ENCODE measurements around the gene ASAH2. TPM values are rescaled to one million over a fixed set of nuclear protein-coding genes. Genes with fewer than 3 reads are reported as not detected.

The ASAH2 gene
- total RNA-seq: 1 to 10 TPM in 1 of 2 experiments, under 1 TPM in 1; 0.05 to 3.5 TPM

DNA sequence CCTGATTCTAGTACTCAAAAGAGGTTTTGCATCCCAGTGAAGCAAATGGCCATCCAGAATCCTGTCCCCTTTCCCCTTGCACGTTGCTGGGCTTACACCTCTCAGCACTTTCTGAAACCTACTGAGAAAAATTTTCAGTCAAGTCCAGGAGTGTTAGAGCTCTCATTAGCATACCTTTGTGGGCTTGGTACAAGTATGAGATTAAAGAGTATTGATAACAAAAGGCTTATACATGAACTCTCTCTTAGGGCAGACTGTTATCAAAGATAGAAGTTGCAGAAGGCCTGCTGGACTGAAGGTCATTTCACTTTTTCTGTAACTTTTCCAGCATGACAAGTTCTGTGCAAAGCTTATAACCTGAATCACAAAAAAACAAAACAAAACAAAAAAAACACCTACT lies at the start of gene ASAH2:
ASAH2 (minus strand) TSS at position 123 of the 400 bp plus-strand sequence. CDS start 2,906 bp downstream, outside the sequence.
- no peak within 1 kb of the TSS for H3K27ac Mint-ChIP-seq
- peaks cover 22% of the 10 kb centered on the region for H3K27me3 Mint-ChIP-seq
- no peak for ATAC-seq
- ChIA-PET POLR2A (no interaction called here), CTCF (interaction anchor here (0.7 kb wide), 1 partner anchor 9 kb away, joined by 3 read pairs; no protein-coding TSS in a partner anchor)
- intact Hi-C loops (cut with DNase I, micrococcal nuclease): no loop called here
- H3K4me3 Mint-ChIP-seq: no peak within 1 kb of the TSS
- no peaks in the 10 kb centered on the region for H3K36me3 Mint-ChIP-seq (ENCODE audit: low read depth)
- DNase-seq: no peak
- no peaks in the 10 kb centered on the region for H3K9me3 Mint-ChIP-seq (ENCODE audit: low read depth)
- no peaks in the 10 kb centered on the region for H3K4me1 Mint-ChIP-seq

GRCh38 chr10:50299948-50300669 lies 48.8 kb upstream of the ASAH2 start:
- POLR2A ChIA-PET: no interaction called here
- Mint-ChIP-seq H3K4me1 (no peaks in the 10 kb centered on the region), H3K4me3 (no peak overlapping the region), H3K9me3 (ENCODE audit: low read depth) (peaks cover 6% of the 10 kb centered on the region), H3K27me3 (no peaks in the 10 kb centered on the region), H3K36me3 (ENCODE audit: low read depth) (no peaks in the 10 kb centered on the region), H3K27ac (no peak overlapping the region)
- DNase-seq (no peak), ATAC-seq (no peak)
- CTCF ChIA-PET: no interaction called here
- intact Hi-C loops (cut with DNase I, micrococcal nuclease): no loop called here

- ChIA-PET POLR2A (no interaction called here), CTCF (interaction anchor here (0.6 kb wide), 1 partner anchor 266 kb away, joined by 3 read pairs; no protein-coding TSS in a partner anchor)
- no peaks in the 10 kb centered on the region for H3K4me1 Mint-ChIP-seq
- no peaks in the 10 kb centered on the region for H3K27me3 Mint-ChIP-seq
- DNase-seq (no peak), ATAC-seq (no peak)
- intact Hi-C loops (cut with DNase I, micrococcal nuclease): no loop called here
- peaks cover 6% of the 10 kb centered on the region for H3K9me3 Mint-ChIP-seq (ENCODE audit: low read depth)
- H3K36me3 Mint-ChIP-seq (ENCODE audit: low read depth): no peaks in the 10 kb centered on the region
- no peak overlapping the region for H3K4me3 Mint-ChIP-seq
- no peak overlapping the region for H3K27ac Mint-ChIP-seq
Measured at GRCh38 chr10:50295367-50295766, 44.1 kb upstream of the ASAH2 start.

GRCh38 chr10:50294582-50294981 lies 43.3 kb upstream of the ASAH2 start:
- ChIA-PET POLR2A (no interaction called here), CTCF (no interaction called here)
- no peak for DNase-seq
- intact Hi-C loops (cut with DNase I, micrococcal nuclease): no loop called here
- no peaks in the 10 kb centered on the region for H3K27me3 Mint-ChIP-seq
- peaks cover 6% of the 10 kb centered on the region for H3K9me3 Mint-ChIP-seq (ENCODE audit: low read depth)
- no peaks in the 10 kb centered on the region for H3K36me3 Mint-ChIP-seq (ENCODE audit: low read depth)
- H3K4me1 Mint-ChIP-seq: no peaks in the 10 kb centered on the region
- no peak for ATAC-seq
- no peak overlapping the region for H3K27ac Mint-ChIP-seq
- H3K4me3 Mint-ChIP-seq: no peak overlapping the region

GRCh38 chr10:50293513-50294313 lies 42.4 kb upstream of the ASAH2 start:
- H3K27me3 Mint-ChIP-seq: no peaks in the 10 kb centered on the region
- H3K9me3 Mint-ChIP-seq (ENCODE audit: low read depth): peaks cover 6% of the 10 kb centered on the region
- ChIA-PET CTCF (interaction anchor here (1.1 to 1.6 kb wide), 2 partner anchors 9 to 11 kb away, joined by 3 to 4 read pairs; no protein-coding TSS in a partner anchor), POLR2A (no interaction called here)
- ATAC-seq: no peak
- H3K4me3 Mint-ChIP-seq: no peak overlapping the region
- H3K4me1 Mint-ChIP-seq: no peaks in the 10 kb centered on the region
- DNase-seq: no peak
- no peaks in the 10 kb centered on the region for H3K36me3 Mint-ChIP-seq (ENCODE audit: low read depth)
- H3K27ac Mint-ChIP-seq: no peak overlapping the region
- intact Hi-C loops (cut with DNase I, micrococcal nuclease): no loop called here

GRCh38 chr10:50291261-50291850 lies 40.0 kb upstream of the ASAH2 start:
- Mint-ChIP-seq H3K27me3 (no peaks in the 10 kb centered on the region), H3K4me1 (no peaks in the 10 kb centered on the region), H3K36me3 (ENCODE audit: low read depth) (no peaks in the 10 kb centered on the region), H3K4me3 (no peak overlapping the region), H3K9me3 (ENCODE audit: low read depth) (no peaks in the 10 kb centered on the region), H3K27ac (no peak overlapping the region)
- CTCF ChIA-PET: no interaction called here
- intact Hi-C loops (cut with DNase I, micrococcal nuclease): no loop called here
- POLR2A ChIA-PET: no interaction called here
- DNase-seq (no peak), ATAC-seq (no peak)

- ChIA-PET CTCF (no interaction called here), POLR2A (no interaction called here)
- DNase-seq (no peak), ATAC-seq (no peak)
- H3K27me3 Mint-ChIP-seq: peaks cover under 1% of the 10 kb centered on the region
- H3K36me3 Mint-ChIP-seq (ENCODE audit: low read depth): no peaks in the 10 kb centered on the region
- no peaks in the 10 kb centered on the region for H3K4me1 Mint-ChIP-seq
- H3K27ac Mint-ChIP-seq: no peak overlapping the region
- no peak overlapping the region for H3K4me3 Mint-ChIP-seq
- no peaks in the 10 kb centered on the region for H3K9me3 Mint-ChIP-seq (ENCODE audit: low read depth)
- intact Hi-C loops (cut with DNase I, micrococcal nuclease): no loop called here
Measured at GRCh38 chr10:50289196-50289595, 37.9 kb upstream of the ASAH2 start.

DNA sequence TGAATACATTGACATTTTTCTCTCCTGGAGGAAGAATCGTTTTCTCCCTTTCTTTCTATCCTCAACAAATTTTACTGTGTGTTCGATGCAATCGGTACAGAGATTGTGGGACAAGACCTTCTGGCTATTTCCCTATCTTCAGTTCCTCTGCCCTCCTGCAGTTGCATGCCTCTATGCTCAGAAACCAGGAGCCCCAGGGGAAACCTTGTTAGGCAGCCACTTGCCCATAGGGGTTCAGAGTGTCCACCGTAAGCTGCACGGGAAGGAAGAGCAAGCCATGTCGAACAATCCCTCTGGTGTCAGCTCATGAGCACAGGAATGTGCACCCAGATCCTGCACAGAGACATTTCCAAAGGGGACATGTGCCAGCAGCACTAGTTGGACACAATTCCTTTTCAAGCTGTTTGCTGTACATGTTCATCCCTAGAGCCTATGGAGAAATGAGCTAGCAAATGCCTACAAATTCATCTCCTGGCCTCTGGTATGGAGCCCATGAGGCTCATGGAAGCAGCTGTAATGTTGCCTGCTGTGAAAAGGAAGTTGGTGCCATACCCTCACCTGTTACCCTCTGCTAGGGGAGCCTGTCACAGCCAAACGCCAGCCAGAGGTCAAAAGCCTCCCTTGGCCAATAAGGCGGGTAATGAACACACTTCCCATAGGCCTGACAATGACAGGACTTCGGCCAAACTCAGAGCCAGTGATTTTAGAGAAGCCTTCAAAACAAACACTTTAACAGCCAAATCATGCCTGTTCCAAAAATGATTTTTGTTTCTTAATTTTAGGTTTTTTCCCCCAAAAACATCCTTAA lies 35.9 kb upstream of the ASAH2 start:
- H3K9me3 Mint-ChIP-seq (ENCODE audit: low read depth): no peaks in the 10 kb centered on the region
- no peak for DNase-seq
- peaks cover 10% of the 10 kb centered on the region for H3K27me3 Mint-ChIP-seq
- intact Hi-C loops (cut with DNase I, micrococcal nuclease): no loop called here
- no peak for ATAC-seq
- ChIA-PET POLR2A (interaction anchor here (0.6 kb wide), 1 partner anchor 505 kb away, joined by 3 read pairs; no protein-coding TSS in a partner anchor), CTCF (interaction anchor here (0.6 kb wide), 1 partner anchor 70 kb away, joined by 3 read pairs; no protein-coding TSS in a partner anchor)
- H3K36me3 Mint-ChIP-seq (ENCODE audit: low read depth): no peaks in the 10 kb centered on the region
- no peak overlapping the region for H3K27ac Mint-ChIP-seq
- H3K4me3 Mint-ChIP-seq: no peak overlapping the region
- no peaks in the 10 kb centered on the region for H3K4me1 Mint-ChIP-seq

DNA sequence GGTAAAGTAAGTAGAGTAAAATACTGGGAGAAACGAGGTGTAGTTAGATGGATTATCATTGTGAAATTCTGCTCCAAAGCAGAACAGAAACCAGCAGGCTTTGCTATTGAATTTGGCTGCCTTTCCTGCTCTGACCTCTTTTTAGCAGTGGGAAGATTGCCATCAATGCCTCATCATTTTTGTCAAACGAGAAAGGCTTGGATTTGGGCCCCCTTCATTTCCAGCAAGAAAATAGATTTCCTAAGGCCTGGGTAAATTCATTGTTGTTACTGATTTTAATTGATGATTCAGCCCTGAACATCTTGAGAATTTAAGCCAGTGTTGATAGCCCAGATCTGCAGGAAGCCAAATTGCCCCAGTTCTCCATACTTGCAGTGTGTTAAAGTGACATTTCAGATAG lies 35.2 kb upstream of the ASAH2 start:
- POLR2A ChIA-PET: no interaction called here
- Mint-ChIP-seq H3K36me3 (ENCODE audit: low read depth) (no peaks in the 10 kb centered on the region), H3K9me3 (ENCODE audit: low read depth) (no peaks in the 10 kb centered on the region), H3K27ac (no peak overlapping the region), H3K4me3 (no peak overlapping the region), H3K27me3 (peaks cover 13% of the 10 kb centered on the region), H3K4me1 (no peaks in the 10 kb centered on the region)
- no peak for DNase-seq
- CTCF ChIA-PET: no interaction called here
- intact Hi-C loops (cut with DNase I, micrococcal nuclease): no loop called here
- ATAC-seq: no peak

GRCh38 chr10:50281967-50282522 lies 30.7 kb upstream of the ASAH2 start:
- DNase-seq (no peak), ATAC-seq (no peak)
- CTCF ChIA-PET: interaction anchor here (0.7 kb wide), 1 partner anchor 11 kb away, joined by 3 read pairs; no protein-coding TSS in a partner anchor
- H3K27me3 Mint-ChIP-seq: peaks cover 32% of the 10 kb centered on the region
- POLR2A ChIA-PET: no interaction called here
- no peak overlapping the region for H3K4me3 Mint-ChIP-seq
- intact Hi-C loops (cut with DNase I, micrococcal nuclease): no loop called here
- H3K36me3 Mint-ChIP-seq (ENCODE audit: low read depth): no peaks in the 10 kb centered on the region
- H3K4me1 Mint-ChIP-seq: no peaks in the 10 kb centered on the region
- no peak overlapping the region for H3K27ac Mint-ChIP-seq
- H3K9me3 Mint-ChIP-seq (ENCODE audit: low read depth): no peaks in the 10 kb centered on the region

All from activated CD4-positive, alpha-beta T cell treated with anti-CD3 and anti-CD28 coated beads for 36 hours (primary cell).